ENCODE data around the gene GALK1.

The GALK1 gene

DNA sequence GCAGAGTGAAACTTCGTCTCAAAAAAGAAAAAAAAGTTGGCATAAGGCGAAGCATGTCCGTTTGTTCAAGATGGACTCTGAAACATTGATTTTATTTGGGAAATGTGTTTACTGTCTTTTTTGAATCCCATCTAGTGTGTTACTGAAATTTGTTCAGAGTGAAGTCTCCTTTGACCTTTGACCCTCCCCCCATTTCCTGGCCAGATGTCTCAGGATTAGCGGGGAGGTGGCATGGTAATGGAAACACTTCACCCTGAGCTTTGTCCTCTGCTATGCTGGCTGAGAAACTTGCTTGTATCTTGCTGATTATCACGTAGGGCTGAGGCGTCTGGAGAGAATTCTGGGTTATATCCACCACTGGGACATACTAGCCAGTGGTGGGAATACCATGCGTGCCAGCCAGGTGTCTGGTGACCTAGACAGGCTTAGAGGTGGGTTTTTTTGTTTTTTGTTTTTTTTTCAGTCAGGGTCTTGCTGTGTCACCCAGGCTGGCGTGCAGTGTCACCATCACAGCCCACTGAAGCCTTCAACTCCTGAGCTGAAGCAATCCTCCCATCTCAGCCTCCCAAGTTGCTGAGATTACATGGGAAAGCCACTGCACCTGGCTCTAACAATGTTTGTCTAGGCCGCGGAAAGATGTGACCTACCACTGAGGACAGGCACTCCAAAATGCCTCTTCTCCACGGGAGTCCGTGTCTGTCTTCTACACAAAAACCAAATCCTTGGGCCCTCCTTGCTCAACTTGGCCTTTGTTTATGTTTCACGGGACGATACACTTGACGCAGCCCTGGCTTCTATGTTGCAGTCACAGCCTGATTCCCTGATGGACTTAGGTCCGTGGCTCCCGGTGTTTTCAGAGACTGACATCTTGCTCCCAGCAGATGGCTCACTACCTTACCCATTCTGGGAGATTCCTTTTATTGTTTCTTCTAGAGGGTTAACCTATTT lies 6.6 kb upstream of the GALK1 start:
- TF ChIP-seq TSHZ2 (CRISPR knock-in tag; IDR thresholded peaks at IDR 0.05) (no peak), ZFP3 (CRISPR knock-in tag; IDR thresholded peaks at IDR 0.05) (no peak), RARB (CRISPR knock-in tag; IDR thresholded peaks at IDR 0.05) (no peak), ZNF8 (CRISPR knock-in tag; IDR thresholded peaks at IDR 0.05) (no peak), PATZ1 (CRISPR knock-in tag; IDR thresholded peaks at IDR 0.05; ENCODE audit: borderline replicate concordance) (no peak), BACH2 (CRISPR knock-in tag; IDR thresholded peaks at IDR 0.05; ENCODE audit: borderline replicate concordance) (no peak), POU6F1 (CRISPR knock-in tag; IDR thresholded peaks at IDR 0.05; ENCODE audit: borderline replicate concordance, low read depth) (no peak), ISL1 (CRISPR knock-in tag; IDR thresholded peaks at IDR 0.05) (no peak), ESRRG (CRISPR knock-in tag; IDR thresholded peaks at IDR 0.05) (no peak), TOX (CRISPR knock-in tag; IDR thresholded peaks at IDR 0.05; ENCODE audit: borderline replicate concordance) (no peak), GLIS3 (CRISPR knock-in tag; IDR thresholded peaks at IDR 0.05) (no peak), ZC3H10 (CRISPR knock-in tag; IDR thresholded peaks at IDR 0.05) (no peak), ZNF70 (CRISPR knock-in tag; IDR thresholded peaks at IDR 0.05) (no peak), SNAI2 (CRISPR knock-in tag; IDR thresholded peaks at IDR 0.05) (no peak), TCF4 (CRISPR knock-in tag; IDR thresholded peaks at IDR 0.05; ENCODE audit: borderline replicate concordance) (no peak), CSRNP3 (CRISPR knock-in tag; IDR thresholded peaks at IDR 0.05) (no peak), OSR1 (CRISPR knock-in tag; IDR thresholded peaks at IDR 0.05) (no peak), PPARA (CRISPR knock-in tag; IDR thresholded peaks at IDR 0.05; ENCODE audit: borderline replicate concordance) (no peak)
- TF ChIP-seq, protein P1, sequence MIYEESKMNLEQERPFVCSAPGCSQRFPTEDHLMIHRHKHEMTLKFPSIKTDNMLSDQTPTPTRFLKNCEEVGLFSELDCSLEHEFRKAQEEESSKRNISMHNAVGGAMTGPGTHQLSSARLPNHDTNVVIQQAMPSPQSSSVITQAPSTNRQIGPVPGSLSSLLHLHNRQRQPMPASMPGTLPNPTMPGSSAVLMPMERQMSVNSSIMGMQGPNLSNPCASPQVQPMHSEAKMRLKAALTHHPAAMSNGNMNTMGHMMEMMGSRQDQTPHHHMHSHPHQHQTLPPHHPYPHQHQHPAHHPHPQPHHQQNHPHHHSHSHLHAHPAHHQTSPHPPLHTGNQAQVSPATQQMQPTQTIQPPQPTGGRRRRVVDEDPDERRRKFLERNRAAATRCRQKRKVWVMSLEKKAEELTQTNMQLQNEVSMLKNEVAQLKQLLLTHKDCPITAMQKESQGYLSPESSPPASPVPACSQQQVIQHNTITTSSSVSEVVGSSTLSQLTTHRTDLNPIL (CRISPR knock-in tag; IDR thresholded peaks at IDR 0.05; ENCODE audit: low read depth) = no peak

DNA sequence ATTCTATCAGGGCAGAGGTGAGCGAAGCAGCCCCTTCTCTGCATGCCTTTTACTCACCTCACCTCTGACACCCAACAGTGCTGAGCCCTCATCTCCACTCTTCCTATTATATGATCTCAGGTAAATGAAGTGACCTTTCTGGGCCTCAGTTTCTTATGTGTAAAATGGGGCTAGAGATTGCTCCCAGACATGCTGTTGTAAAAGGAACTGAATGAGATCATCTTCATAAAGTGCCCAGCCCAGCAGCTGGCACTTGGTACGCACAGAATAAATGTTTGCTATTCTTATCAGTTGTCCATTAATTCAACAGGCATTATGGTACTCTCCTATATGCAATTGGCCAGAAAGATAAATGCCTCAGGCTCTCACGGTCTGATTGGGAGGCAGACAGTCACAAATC lies 4.5 kb upstream of the GALK1 start:
- ATAC-seq = no peak
- TF ChIP-seq POU6F1 (CRISPR knock-in tag; IDR thresholded peaks at IDR 0.05; ENCODE audit: borderline replicate concordance, low read depth) (no peak), OSR1 (CRISPR knock-in tag; IDR thresholded peaks at IDR 0.05) (no peak), TSHZ2 (CRISPR knock-in tag; IDR thresholded peaks at IDR 0.05) (no peak), ZC3H10 (CRISPR knock-in tag; IDR thresholded peaks at IDR 0.05) (no peak), ZNF70 (CRISPR knock-in tag; IDR thresholded peaks at IDR 0.05) (no peak), ISL1 (CRISPR knock-in tag; IDR thresholded peaks at IDR 0.05) (no peak), ESRRG (CRISPR knock-in tag; IDR thresholded peaks at IDR 0.05) (no peak), PPARA (CRISPR knock-in tag; IDR thresholded peaks at IDR 0.05; ENCODE audit: borderline replicate concordance) (no peak), ARNTL (CRISPR knock-in tag; IDR thresholded peaks at IDR 0.05; ENCODE audit: borderline replicate concordance, low read depth) (no peak), ZNF8 (CRISPR knock-in tag; IDR thresholded peaks at IDR 0.05) (no peak), RARB (CRISPR knock-in tag; IDR thresholded peaks at IDR 0.05) (no peak)
- TF ChIP-seq, protein P1 (CRISPR knock-in tag; IDR thresholded peaks at IDR 0.05; ENCODE audit: low read depth) = no peak

More for the DNA sequence above, 6.6 kb upstream of the GALK1 start:
- ATAC-seq = no peak

All from SK-N-SH treated with all-trans-retinoic acid at 6 μM for 48 hours (cell line).